Tibial nerve (tissue), 4 donors: Measurements from ENCODE around the gene ROGDI. TPM values are rescaled to one million over a fixed set of nuclear protein-coding genes. Genes with fewer than 3 reads are reported as not detected.

ENCODE experiments used
- DNase-seq, 2 donors: peaks; one replicate each; pipeline ENCODE4 v3.0.0-alpha.2; 2019; ENCODE audit warnings: low spot score in 2 of 2
- H3K27ac ChIP-seq, 4 donors: fragments of 200-600 bp; sonication (generic) in 3 of 4; one replicate each; pipeline ENCODE4 v1.5.1; 2017 to 2019; ENCODE audit warnings: mild to moderate bottlenecking in 1 of 4
- H3K27me3 ChIP-seq, 2 donors: fragments of 200-600 bp; sonication (generic) in 1 of 2; one replicate each; pipeline versions ENCODE4 v1.5.1 to v1.6.0; 2017 to 2019
- H3K36me3 ChIP-seq, 3 donors: fragments of 200-600 bp; sonication (generic); one replicate each; pipeline ENCODE4 v1.5.1; 2018 to 2019
- H3K4me1 ChIP-seq, 4 donors: fragments of 200-600 bp; sonication (generic) in 3 of 4; one replicate each; pipeline ENCODE4 v1.5.1; 2017 to 2019
- H3K4me3 ChIP-seq, 4 donors: fragments of 200-600 bp; sonication (generic) in 3 of 4; one replicate each; pipeline ENCODE4 v1.5.1; 2017 to 2019; ENCODE audit warnings: mild to moderate bottlenecking in 1 of 4, moderate library complexity in 1 of 4
- H3K9me3 ChIP-seq, 4 donors: fragments of 200-600 bp; sonication (generic) in 3 of 4; one replicate each; pipeline ENCODE4 v1.5.1; 2017 to 2019
- CTCF ChIP-seq, 5 experiments: fragments of 200-600 bp in 3 of 5; fragments of 450-650 bp in 2 of 5; sonication (generic) in 3 of 5; IDR thresholded peaks; one replicate each; pipeline ENCODE4 v1.5.1; 2016 to 2019; ENCODE audit warnings: antibody characterized with exemption in 5 of 5, mild to moderate bottlenecking in 3 of 5, moderate library complexity in 2 of 5
- EP300 ChIP-seq, 2 donors: sonication (generic); formaldehyde crosslinking; IDR thresholded peaks; one replicate each; pipeline ENCODE4 v1.6.1; 2017; ENCODE audit warnings: antibody characterized with exemption in 2 of 2, mild to moderate bottlenecking in 1 of 2
- POLR2A ChIP-seq, 2 donors: fragments of 450-650 bp; IDR thresholded peaks; one replicate each; pipeline ENCODE4 v1.6.1; 2017; ENCODE audit warnings: antibody characterized with exemption in 2 of 2, mild to moderate bottlenecking in 2 of 2, moderate library complexity in 2 of 2
- WGBS, 2 donors: methylation state at CpG; one replicate each; pipeline ENCODE4 v1.1.5; 2018; 5-methylcytosine and 5-hydroxymethylcytosine counted together
- total RNA-seq, 4 donors: library from RNA; depleted of rRNA; stranded (reverse); fragments of >200 nt; gene quantifications; one replicate each; pipeline ENCODE4 v1.1.0, GENCODE V29; 2016

Gene ROGDI
- total RNA-seq, 4 donors from 2014 or later = 10.5 to 28.5 (median 16.8) TPM

- DNase-seq = no peak
- H3K4me3 ChIP-seq = no peak overlapping the region
- peaks cover 0 to 13% (median 9%) of the 10 kb centered on the region in 4 donors for H3K4me1 ChIP-seq
- H3K27me3 ChIP-seq = no peaks in the 10 kb centered on the region
- 90 to 92% methylated on average over 22 of the region's 22 CpGs for WGBS, 2 donors
- H3K27ac ChIP-seq = no peak overlapping the region
- no peaks in the 10 kb centered on the region for H3K9me3 ChIP-seq
- peaks cover 0 to 46% (median 0%) of the 10 kb centered on the region in 3 donors for H3K36me3 ChIP-seq
- TF ChIP-seq POLR2A (IDR thresholded peaks at IDR 0.05) (no peak), CTCF (IDR thresholded peaks at IDR 0.05) (no peak), EP300 (IDR thresholded peaks at IDR 0.05) (no peak)
Measured at GRCh38 chr16:4797805-4798252, 4.6 kb downstream of the ROGDI start.

GRCh38 chr16:4796982-4797804 is 5.2 kb downstream of the ROGDI start:
- WGBS, 2 donors = 86 to 87% methylated on average over 20 to 21 of the region's 21 CpGs
- no peak overlapping the region for H3K27ac ChIP-seq

GRCh38 chr16:4795828-4796572 is 6.4 kb downstream of the ROGDI start:
- H3K4me1 ChIP-seq = peaks cover 0 to 2% (median 0%) of the 10 kb centered on the region in 4 donors
- peak overlapping the region in 1 of 4 donors; percentile 56 for H3K27ac ChIP-seq
- H3K9me3 ChIP-seq = no peaks in the 10 kb centered on the region
- H3K27me3 ChIP-seq = no peaks in the 10 kb centered on the region
- peak overlapping the region in 1 of 4 donors; percentile 9 for H3K4me3 ChIP-seq
- no peak for DNase-seq
- peaks cover 0 to 46% (median 0%) of the 10 kb centered on the region in 3 donors for H3K36me3 ChIP-seq
- WGBS, 2 donors = 87 to 91% methylated on average over 21 to 26 of the region's 30 CpGs
- TF ChIP-seq EP300 (IDR thresholded peaks at IDR 0.05) (no peak), CTCF (IDR thresholded peaks at IDR 0.05) (no peak), POLR2A (IDR thresholded peaks at IDR 0.05) (no peak)

More at GRCh38 chr16:4796982-4797804, 5.2 kb downstream of the ROGDI start:
- no peak for DNase-seq
- H3K4me3 ChIP-seq = no peak overlapping the region
- H3K36me3 ChIP-seq = peaks cover 0 to 46% (median 0%) of the 10 kb centered on the region in 3 donors
- TF ChIP-seq POLR2A (IDR thresholded peaks at IDR 0.05) (no peak), EP300 (IDR thresholded peaks at IDR 0.05) (no peak), CTCF (IDR thresholded peaks at IDR 0.05) (no peak)
- peaks cover 0 to 13% (median 9%) of the 10 kb centered on the region in 4 donors for H3K4me1 ChIP-seq
- H3K27me3 ChIP-seq = no peaks in the 10 kb centered on the region
- H3K9me3 ChIP-seq = no peaks in the 10 kb centered on the region

- WGBS, 2 donors = 72 to 74% methylated on average over 13 to 14 of the region's 14 CpGs
- Histone ChIP-seq H3K4me3 (peak within 1 kb of the TSS in 1 of 4 donors; percentile 9), H3K36me3 (peaks cover 0 to 46% (median 0%) of the 10 kb centered on the region in 3 donors), H3K27ac (peak within 1 kb of the TSS in 1 of 4 donors; percentile 56), H3K27me3 (no peaks in the 10 kb centered on the region), H3K4me1 (no peaks in the 10 kb centered on the region), H3K9me3 (no peaks in the 10 kb centered on the region)
- no peak for TF ChIP-seq CTCF (IDR thresholded peaks at IDR 0.05)
- no peak for TF ChIP-seq POLR2A (IDR thresholded peaks at IDR 0.05)
- TF ChIP-seq EP300 (IDR thresholded peaks at IDR 0.05) = no peak
- DNase-seq = no peak
Measured at GRCh38 chr16:4795181-4795827, 7.1 kb downstream of the ROGDI start, which contains the start of gene SMIM22. TSS of gene SMIM22 (plus strand) at chr16:4795369. CDS start at chr16:4795735, 366 bp downstream.
